ENCODE data around the gene PMAIP1. TPM values are rescaled to one million over a fixed set of nuclear protein-coding genes. Genes with fewer than 3 reads are reported as not detected.
A peak's percentile ranks its signal among the peaks of the same experiment; 100 is the strongest.

PMAIP1 gene
- total and polyA plus RNA-seq, 10 donors, result 2.7 to 10.1 (median 6.3) TPM

DNA sequence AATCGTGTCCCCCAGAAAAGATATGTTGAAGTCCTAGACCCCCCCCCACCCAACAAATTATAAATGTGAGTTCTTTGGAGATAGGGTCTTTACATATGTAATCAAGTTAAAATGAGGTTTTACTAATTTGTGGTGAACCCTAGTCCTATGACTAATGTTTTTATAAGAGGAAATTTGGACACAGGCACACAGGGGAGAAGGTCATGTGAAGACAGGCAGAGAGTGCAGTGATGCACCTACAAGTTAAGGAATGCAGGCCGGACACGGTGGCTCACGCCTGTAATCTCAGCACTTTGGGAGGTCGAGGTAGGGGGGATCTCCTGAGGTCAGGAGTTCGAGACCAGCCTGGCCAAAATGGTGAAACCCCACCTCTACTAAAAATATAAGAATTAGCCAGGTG is 5.8 kb upstream of the PMAIP1 start:
- H3K36me3 ChIP-seq, result no peaks in the 10 kb centered on the region
- H3K27ac ChIP-seq, result no peak overlapping the region
- no peaks in the 10 kb centered on the region for H3K9me3 ChIP-seq
- intact Hi-C loops (cut with DNase I; ENCODE audit: low total_unique reads), result no loop called here
- H3K27me3 ChIP-seq (replicated peaks in 1 of 7), result peaks cover 0 to 10% (median 0%) of the 10 kb centered on the region in 7 donors
- no peak for TF ChIP-seq POLR2AphosphoS5 (IDR thresholded peaks at IDR 0.05)
- no peak for TF ChIP-seq POLR2A (IDR thresholded peaks at IDR 0.05)
- TF ChIP-seq, protein P1, sequence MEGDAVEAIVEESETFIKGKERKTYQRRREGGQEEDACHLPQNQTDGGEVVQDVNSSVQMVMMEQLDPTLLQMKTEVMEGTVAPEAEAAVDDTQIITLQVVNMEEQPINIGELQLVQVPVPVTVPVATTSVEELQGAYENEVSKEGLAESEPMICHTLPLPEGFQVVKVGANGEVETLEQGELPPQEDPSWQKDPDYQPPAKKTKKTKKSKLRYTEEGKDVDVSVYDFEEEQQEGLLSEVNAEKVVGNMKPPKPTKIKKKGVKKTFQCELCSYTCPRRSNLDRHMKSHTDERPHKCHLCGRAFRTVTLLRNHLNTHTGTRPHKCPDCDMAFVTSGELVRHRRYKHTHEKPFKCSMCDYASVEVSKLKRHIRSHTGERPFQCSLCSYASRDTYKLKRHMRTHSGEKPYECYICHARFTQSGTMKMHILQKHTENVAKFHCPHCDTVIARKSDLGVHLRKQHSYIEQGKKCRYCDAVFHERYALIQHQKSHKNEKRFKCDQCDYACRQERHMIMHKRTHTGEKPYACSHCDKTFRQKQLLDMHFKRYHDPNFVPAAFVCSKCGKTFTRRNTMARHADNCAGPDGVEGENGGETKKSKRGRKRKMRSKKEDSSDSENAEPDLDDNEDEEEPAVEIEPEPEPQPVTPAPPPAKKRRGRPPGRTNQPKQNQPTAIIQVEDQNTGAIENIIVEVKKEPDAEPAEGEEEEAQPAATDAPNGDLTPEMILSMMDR (IDR thresholded peaks at IDR 0.05 in 8 of 11, conservative IDR thresholded peaks at IDR 0.05 in 3 of 11), result no peak
- no peak for DNase-seq
- 83 to 91% (median 87%) methylated on average over 6 of the region's 6 CpGs for WGBS, 5 donors
- peaks cover under 1 to 7% (median 4%) of the 10 kb centered on the region in 6 donors for H3K4me1 ChIP-seq
- H3K4me3 ChIP-seq, result no peak overlapping the region

DNA sequence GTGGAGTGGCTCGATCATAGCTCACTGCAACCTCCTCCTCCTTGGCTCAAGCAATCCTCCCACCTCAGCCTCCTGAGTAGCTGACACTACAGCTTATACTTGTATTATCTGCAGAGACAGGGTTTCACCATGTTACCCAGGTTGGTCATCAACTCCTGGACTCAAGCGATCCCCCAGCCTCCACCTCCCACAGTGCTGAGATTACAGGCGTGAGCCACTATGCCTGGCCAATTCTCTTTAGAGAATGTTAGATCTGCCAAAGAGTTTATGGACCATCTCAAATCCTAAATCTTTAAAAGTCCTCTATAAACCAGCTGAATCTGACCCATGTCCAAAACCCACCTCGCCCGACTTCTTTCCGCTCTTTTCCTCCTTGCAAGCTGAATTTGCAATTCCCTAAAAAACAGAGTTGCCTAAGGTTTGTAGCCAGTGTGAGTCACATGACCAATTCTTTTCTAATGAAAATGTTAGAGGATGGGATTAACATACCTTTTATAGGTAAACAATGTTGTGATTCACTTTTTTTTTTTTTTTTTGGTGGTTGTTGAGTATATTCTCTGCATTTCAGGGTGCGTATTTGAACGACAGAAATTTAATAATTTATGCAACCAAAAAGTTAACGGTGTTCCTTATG is 2.4 kb upstream of the PMAIP1 start:
- peaks cover 0 to 32% (median 0%) of the 10 kb centered on the region in 7 donors for H3K27me3 ChIP-seq (replicated peaks in 1 of 7)
- DNase-seq, result no peak
- H3K27ac ChIP-seq, result no peak overlapping the region
- peaks cover 0 to under 1% (median 0%) of the 10 kb centered on the region in 6 donors for H3K36me3 ChIP-seq
- intact Hi-C loops (cut with DNase I; ENCODE audit: low total_unique reads), result no loop called here
- 65 to 79% (median 74%) methylated on average over 9 of the region's 9 CpGs for WGBS, 5 donors
- no peaks in the 10 kb centered on the region for H3K9me3 ChIP-seq
- no peak overlapping the region for H3K4me3 ChIP-seq
- peaks cover 13 to 40% (median 33%) of the 10 kb centered on the region in 6 donors for H3K4me1 ChIP-seq
- TF ChIP-seq POLR2A (IDR thresholded peaks at IDR 0.05) (no peak), POLR2AphosphoS5 (IDR thresholded peaks at IDR 0.05) (no peak)
- TF ChIP-seq, protein P1 (IDR thresholded peaks at IDR 0.05 in 8 of 11, conservative IDR thresholded peaks at IDR 0.05 in 3 of 11), result no peak

DNA sequence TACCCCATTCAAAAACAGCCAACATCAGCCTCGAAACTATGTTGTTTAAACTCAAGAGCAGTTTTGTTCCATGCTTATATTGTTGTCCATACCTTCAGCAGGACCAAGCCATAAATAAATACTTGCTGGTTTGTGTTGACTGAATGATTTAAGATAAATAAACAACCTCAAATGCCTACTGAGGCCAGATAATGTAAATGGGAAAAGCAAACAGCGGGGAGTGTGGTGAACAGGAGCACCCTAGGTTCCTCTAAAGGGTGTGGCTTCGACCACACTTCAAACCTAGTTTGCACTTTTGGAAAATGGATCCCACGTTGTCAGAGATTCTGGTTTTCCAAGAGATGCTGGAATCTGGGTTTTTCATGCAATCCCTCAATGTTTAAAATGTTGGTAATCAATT is 1.7 kb upstream of the PMAIP1 start:
- TF ChIP-seq POLR2A (IDR thresholded peaks at IDR 0.05), result no peak
- no peak for TF ChIP-seq POLR2AphosphoS5 (IDR thresholded peaks at IDR 0.05)
- TF ChIP-seq, protein P1 (IDR thresholded peaks at IDR 0.05 in 8 of 11, conservative IDR thresholded peaks at IDR 0.05 in 3 of 11), result no peak
- 64 to 84% (median 71%) methylated on average over 4 of the region's 4 CpGs for WGBS, 5 donors
- peaks cover 0 to 7% (median 0%) of the 10 kb centered on the region in 6 donors for H3K36me3 ChIP-seq
- DNase-seq, result no peak
- H3K27ac ChIP-seq, result no peak overlapping the region
- H3K4me3 ChIP-seq, result no peak overlapping the region
- no peaks in the 10 kb centered on the region for H3K9me3 ChIP-seq
- peaks cover 13 to 46% (median 39%) of the 10 kb centered on the region in 6 donors for H3K4me1 ChIP-seq
- H3K27me3 ChIP-seq (replicated peaks in 1 of 7), result peaks cover 0 to 32% (median 0%) of the 10 kb centered on the region in 7 donors
- intact Hi-C loops (cut with DNase I; ENCODE audit: low total_unique reads), result no loop called here

DNA sequence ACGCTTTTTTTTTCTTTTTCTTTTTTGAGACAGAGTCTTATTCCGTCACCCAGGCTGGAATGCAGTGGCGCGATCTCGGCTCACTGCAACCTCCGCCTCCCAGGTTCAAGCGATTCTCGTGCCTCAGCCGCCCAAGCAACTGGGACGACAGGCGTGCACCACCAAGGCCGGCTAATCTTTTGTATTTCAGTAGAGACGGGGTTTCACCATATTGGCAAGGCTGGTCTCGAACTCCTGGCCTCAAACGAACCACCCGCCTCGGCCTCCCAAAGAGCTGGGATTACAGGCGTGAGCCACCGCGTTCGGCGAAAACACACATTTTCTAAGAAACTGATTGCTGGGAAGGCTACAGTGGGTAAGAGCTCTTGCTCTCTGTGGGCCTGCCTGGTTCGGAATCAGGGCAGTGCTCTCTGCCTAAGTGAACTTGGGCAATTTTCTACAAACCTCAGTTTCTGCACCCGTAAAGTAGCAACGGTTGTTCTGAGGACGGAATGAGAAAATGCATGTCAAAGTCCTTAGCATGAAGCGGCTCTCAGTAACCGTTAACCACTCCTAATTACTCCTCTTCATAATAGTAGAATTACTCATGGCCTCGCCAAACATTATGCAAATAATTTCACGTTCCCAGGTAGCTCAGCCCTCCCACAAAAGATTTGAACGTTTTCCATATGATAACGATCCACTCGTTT is 1.0 kb upstream of the PMAIP1 start:
- DNase-seq, result peak; percentile 79
- intact Hi-C loops (cut with DNase I; ENCODE audit: low total_unique reads), result no loop called here
- Histone ChIP-seq H3K4me1 (peaks cover 14 to 53% (median 42%) of the 10 kb centered on the region in 6 donors), H3K9me3 (no peaks in the 10 kb centered on the region), H3K36me3 (peaks cover 0 to 11% (median 0%) of the 10 kb centered on the region in 6 donors), H3K27me3 (replicated peaks in 1 of 7) (peaks cover 0 to 32% (median 0%) of the 10 kb centered on the region in 7 donors), H3K27ac (peak overlapping the region in 4 of 8 donors; percentile 91 to 96 (median 94)), H3K4me3 (peak overlapping the region; percentile 52 to 96 (median 78))
- WGBS, 5 donors, result 48 to 60% (median 57%) methylated on average over 33 of the region's 33 CpGs
- TF ChIP-seq, protein P1 (IDR thresholded peaks at IDR 0.05 in 8 of 11, conservative IDR thresholded peaks at IDR 0.05 in 3 of 11), result no peak
- TF ChIP-seq POLR2A (IDR thresholded peaks at IDR 0.05) (no peak), POLR2AphosphoS5 (IDR thresholded peaks at IDR 0.05) (no peak)

All from spleen (tissue), 11 donors.